Measurements from ENCODE around the gene IRAG1.

DNA sequence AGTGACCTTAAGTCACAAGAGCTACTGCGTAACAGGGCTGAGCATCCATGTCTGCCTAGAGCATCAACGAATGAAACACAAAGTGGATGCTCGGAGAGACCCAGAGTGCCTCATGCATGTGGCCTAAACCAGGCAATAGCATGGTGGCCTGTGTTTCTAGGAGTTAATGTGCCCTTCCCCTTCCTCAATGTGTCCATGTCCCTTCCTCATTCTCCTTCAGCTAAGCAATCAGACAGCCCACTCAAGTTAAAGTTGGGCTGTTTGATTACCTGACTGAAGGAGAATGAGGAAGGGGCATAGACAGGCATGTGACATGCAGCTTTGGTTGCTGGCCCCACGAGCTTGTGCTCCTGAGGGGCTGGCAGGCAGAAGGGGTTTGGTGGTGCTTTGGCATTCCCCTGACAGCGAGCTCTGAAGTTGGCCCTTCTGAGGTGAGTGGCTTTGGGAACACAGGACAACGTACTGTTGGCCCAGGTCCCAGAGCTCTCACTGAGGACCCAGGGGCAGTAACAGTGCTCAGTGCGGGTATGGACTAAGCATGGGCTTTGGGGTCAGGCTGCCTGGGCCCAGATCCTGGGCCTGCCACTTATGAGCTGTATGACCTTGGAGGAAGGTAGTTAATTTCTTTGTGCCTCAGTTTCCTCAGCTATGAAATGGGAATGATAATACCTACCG lies 46.7 kb downstream of the IRAG1 start:
- TF ChIP-seq POLR2A (IDR thresholded peaks at IDR 0.05), result no peak
- TF ChIP-seq, protein P1, sequence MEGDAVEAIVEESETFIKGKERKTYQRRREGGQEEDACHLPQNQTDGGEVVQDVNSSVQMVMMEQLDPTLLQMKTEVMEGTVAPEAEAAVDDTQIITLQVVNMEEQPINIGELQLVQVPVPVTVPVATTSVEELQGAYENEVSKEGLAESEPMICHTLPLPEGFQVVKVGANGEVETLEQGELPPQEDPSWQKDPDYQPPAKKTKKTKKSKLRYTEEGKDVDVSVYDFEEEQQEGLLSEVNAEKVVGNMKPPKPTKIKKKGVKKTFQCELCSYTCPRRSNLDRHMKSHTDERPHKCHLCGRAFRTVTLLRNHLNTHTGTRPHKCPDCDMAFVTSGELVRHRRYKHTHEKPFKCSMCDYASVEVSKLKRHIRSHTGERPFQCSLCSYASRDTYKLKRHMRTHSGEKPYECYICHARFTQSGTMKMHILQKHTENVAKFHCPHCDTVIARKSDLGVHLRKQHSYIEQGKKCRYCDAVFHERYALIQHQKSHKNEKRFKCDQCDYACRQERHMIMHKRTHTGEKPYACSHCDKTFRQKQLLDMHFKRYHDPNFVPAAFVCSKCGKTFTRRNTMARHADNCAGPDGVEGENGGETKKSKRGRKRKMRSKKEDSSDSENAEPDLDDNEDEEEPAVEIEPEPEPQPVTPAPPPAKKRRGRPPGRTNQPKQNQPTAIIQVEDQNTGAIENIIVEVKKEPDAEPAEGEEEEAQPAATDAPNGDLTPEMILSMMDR (IDR thresholded peaks at IDR 0.05), result no peak

Measured in right lobe of liver (tissue), 4 donors.